DMS114 treated with DMSO at 0.1 percent for 48 hours (cell line): ENCODE data around the gene EQTN.
"Not testable (repeated sequence)": the region's sequence is repeated elsewhere in the genome, so short reads cannot be mapped to it uniquely, and the experiment has no call there.

ENCODE experiments used
- DNase-seq: peaks from one replicate; lab custom pipeline; 2025; ENCODE audit not compliant: unreplicated experiment; lab: John Stamatoyannopoulos, UW

Gene EQTN

GRCh38 chr9:27293996-27294395, 3.0 kb downstream of the EQTN start:
- DNase-seq: no peak

- no peak for DNase-seq
Observed at GRCh38 chr9:27292659-27293405, 4.1 kb downstream of the EQTN start.

- no peak for DNase-seq
Observed at GRCh38 chr9:27291292-27291691, 5.7 kb downstream of the EQTN start.

GRCh38 chr9:27282269-27282668, 14.7 kb downstream of the EQTN start:
- no peak for DNase-seq

DNA sequence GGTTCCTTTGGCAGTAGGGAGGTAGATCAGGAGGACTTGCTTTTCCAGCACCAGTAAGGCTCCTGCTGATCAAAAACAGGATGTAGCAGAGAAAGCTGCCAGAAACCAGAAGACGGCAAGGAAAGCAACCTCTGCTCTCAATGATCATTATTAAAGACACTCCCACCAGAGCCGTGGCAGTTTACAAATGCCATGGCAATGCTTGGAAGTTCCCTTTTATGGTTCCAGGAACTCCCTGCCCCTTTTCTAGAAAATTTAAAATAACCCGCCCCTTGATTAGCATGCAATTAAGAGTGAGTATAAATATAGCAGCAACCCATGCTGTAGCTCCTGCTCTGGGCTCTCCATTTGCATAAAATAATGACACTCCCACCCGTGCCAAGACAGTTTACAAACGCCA, 16.1 kb downstream of the EQTN start:
- DNase-seq: no peak

- no peak for DNase-seq
Observed at GRCh38 chr9:27280249-27280648, 16.7 kb downstream of the EQTN start.

GRCh38 chr9:27279611-27280010, 17.3 kb downstream of the EQTN start:
- no peak for DNase-seq

GRCh38 chr9:27278374-27278773, 18.6 kb downstream of the EQTN start:
- no peak for DNase-seq

DNA sequence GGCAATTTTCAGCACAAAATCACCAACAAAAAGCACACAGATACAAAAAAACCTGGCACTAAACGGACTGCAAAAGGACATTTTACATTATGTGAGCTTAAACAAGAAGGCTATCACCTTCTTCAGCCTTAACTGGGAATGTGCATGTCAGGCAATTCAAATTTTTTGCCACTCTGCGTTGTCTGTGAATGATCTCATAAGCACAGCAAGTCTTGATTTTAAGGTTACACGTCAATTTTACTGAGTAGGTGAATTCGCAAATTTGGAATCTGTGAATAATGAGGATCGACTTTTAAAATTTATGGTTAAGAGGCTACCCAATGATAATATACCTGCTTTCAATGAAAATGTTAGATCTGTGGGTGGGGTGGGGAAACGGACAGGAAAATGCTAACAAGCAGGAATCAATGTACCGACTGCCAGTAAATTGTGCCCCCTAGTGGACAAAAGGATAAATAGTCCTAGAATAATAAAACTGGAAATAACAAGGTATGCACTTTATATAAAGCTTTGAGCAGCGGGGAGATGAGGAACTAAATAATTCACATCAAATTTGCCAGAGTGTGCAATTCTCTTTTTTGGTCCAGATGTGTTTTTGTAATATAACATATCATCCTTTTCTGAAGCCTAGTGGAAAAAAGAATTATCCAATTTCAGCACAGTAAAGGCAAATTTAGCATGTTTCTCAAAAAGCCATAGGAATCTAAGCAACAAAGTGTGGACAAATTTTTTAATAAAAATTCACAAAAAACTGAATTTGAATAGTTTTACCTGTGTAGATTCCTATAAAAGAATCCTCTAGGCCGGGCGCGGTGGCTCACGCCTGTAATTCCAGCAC, 20.5 kb downstream of the EQTN start:
- peak; percentile 34 for DNase-seq

GRCh38 chr9:27273186-27273585, 23.8 kb downstream of the EQTN start:
- DNase-seq: no peak

DNA sequence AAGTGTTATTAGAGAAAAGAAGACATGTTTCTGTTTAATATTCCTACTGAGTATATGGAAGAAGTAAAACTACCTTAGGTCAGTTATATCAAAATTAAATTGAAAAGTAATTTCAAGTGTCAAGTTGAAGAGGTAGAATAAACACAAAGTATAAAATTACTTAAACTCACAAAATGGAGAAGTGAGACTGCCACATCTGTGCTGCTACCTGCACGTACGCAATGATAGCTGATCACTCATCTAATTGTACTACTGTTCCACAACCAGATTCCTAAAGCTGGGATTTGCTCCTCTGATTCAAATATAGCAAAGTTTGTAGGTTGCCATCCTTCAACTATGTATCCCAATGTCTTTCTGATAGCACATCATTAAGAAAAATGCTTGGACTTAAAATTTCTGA, 24.8 kb downstream of the EQTN start:
- DNase-seq: no peak

DNA sequence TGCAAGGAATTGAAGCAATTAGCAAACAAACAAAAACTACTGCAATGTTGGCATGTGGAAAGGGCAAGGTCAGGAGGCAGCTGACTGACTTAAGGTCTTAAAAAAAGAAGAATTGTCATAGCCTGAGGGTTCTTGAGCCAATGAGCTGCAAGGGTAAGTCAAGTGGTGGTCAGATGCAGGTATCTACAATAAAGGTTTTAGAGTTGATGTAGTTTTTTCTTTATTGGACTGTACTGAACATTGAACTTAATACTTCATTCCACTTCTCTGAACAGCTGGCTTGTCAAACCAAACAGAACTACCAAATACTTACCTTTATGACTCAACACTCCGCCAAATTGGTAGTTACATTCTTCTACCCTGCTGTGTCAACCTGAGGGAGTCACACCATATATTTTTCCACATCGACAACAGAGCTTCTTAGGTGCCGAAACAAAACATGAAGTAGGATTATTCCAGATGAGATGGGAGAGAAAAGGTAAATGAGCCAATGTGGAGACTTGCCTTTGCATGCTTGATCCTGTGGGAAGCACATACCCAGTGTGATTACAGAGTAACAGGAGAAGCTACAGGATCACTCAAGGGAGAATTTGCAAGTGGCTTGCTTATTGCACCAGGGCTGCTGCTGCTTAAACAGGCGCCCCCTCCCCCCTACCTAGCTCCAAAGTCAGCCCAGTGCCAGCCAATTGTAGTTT, 35.3 kb downstream of the EQTN start:
- no peak for DNase-seq

DNA sequence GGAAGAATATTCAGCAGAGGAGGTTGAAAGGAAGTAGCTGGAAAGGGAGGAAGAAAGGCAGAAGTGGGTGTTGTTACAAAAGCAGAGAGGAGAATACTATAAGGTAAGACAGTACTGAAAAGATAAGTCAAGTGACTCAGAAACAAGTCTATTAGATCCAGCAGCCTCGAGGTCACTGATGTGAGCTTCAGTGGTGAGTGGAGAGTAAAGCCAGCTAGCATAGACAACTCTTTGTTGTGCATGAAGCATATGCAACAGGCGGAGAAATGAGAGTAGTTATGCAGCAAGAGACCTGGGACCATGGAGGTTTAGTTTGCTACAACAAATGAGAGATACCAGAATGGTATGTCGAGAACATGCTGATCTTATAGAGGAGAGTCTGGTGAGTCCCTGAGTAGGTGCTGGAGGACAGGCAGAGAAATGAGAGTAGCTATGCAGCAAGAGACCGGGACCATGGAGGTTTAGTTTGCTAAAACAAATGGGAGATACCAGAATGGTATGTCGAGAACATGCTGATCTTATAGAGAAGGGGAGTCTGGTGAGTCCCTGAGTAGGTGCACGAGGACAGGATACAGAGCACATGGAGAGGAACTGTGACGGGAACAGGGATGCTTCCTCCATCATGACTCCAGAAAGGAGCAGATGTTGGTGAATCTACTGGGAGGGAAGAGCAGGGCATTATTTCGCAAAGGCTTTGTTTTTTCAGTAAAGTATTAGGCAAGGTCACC, 36.0 kb downstream of the EQTN start:
- DNase-seq: no peak

DNA sequence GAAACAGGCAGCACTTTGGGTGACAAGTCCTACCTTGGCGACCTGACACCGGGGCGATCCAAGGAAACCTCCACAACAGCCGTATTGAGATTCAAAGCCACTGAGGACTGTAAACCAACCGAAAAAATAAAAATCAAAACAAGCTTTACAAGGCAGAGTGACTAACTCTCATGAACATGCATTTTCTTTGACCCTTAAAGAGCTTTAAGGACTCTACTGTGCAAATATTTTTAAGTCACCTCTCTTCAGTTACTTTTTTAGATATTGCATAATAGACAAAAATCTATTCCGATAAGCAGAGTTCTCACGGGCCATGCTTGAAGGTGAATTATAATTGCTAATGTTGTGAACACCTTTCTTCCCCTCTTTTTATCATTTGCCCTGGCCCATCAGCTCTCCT, 38.3 kb downstream of the EQTN start:
- no peak for DNase-seq

GRCh38 chr9:27248702-27249101, 48.2 kb downstream of the EQTN start:
- no peak for DNase-seq

DNA sequence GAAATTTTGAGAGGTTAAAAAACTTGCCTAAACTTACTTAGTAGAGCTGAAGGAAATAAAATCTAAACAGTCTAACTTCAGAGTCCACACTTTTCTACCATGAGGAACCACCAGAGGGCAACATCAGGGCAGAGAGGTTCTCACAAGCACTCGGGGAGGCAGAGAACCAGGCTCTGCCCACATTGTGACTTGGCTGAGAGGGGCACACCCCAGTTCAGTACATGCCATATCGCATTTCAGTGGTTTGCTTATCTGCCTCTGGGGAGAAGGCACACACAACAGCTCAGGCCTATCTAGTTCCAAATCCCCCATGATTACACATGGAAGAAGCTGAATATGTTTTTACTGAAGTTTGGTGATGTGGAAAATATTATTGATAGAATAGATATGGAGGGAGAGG, 49.2 kb downstream of the EQTN start:
- DNase-seq: no peak

- not testable (repeated sequence) for DNase-seq
Observed at GRCh38 chr9:27239648-27240047, 57.3 kb downstream of the EQTN start.
